HEK293 (cell line): ENCODE data around the gene CNPY1.

Experiments used
- CTCF ChIA-PET: fragments of 350-600 bp; formaldehyde crosslinking; extraction: SDS; loops from one replicate; lab custom pipeline; 2021; ENCODE audit warnings: antibody characterized with exemption; lab: Yijun Ruan, JAX
- POLR2A ChIA-PET: fragments of 300-600 bp; formaldehyde crosslinking; extraction: SDS; loops from one replicate; lab custom pipeline; 2020; ENCODE audit warnings: antibody characterized with exemption, inconsistent platforms; lab: Yijun Ruan, JAX
- H3K27ac ChIP-seq: fragments of 200-500 bp; sonication (Bioruptor generic); 2 replicates; pipeline ENCODE4 v1.5.1; 2014; ENCODE audit warnings: low read depth, low read length, control low read depth, inconsistent platforms; ENCODE audit errors: extremely low read depth
- H3K36me3 ChIP-seq, 2 experiments: fragments of 200-500 bp in 1 of 2; sonication (Bioruptor generic) in 1 of 2; 1 replicate in 1 of 2; 2 replicates in 1 of 2; pipeline ENCODE4 v1.5.1; 2014 to 2017; ENCODE audit warnings: inconsistent platforms in 2 of 2, low read length in 2 of 2; ENCODE audit not compliant: control insufficient read depth in 2 of 2, insufficient read depth in 1 of 2
- H3K4me1 ChIP-seq: fragments of 200-500 bp; sonication (Bioruptor generic); 2 replicates; pipeline ENCODE4 v1.5.1; 2014; ENCODE audit warnings: mild to moderate bottlenecking, low read length, inconsistent platforms; ENCODE audit not compliant: control insufficient read depth, insufficient read depth
- H3K4me3 ChIP-seq: 2 replicates; pipeline ENCODE4 v1.5.1; 2011; ENCODE audit warnings: low read depth, mild to moderate bottlenecking, control low read depth, low read length, moderate library complexity
- H3K9me3 ChIP-seq: fragments of 200-500 bp; sonication (Bioruptor generic); 2 replicates; pipeline ENCODE4 v1.5.1; 2014; ENCODE audit warnings: low read depth, low read length, inconsistent platforms; ENCODE audit not compliant: control insufficient read depth, insufficient read depth
- BCL11A ChIP-seq: fragments of 450-650 bp; formaldehyde crosslinking; IDR thresholded peaks from 2 replicates; pipeline ENCODE4 v1.5.1; 2016; ENCODE audit warnings: low read depth, missing biosample characterization, missing genetic modification characterization
- GLIS1 ChIP-seq: fragments of 450-650 bp; formaldehyde crosslinking; IDR thresholded peaks from 2 replicates; pipeline ENCODE4 v1.5.1; 2016; ENCODE audit warnings: missing biosample characterization, missing genetic modification characterization
- HOXC10 ChIP-seq: sonication (generic); formaldehyde crosslinking; IDR thresholded peaks from 2 replicates; pipeline ENCODE4 v1.8.1; 2023; ENCODE audit warnings: mild to moderate bottlenecking, missing genetic modification reagents
- MYNN ChIP-seq: fragments of 450-650 bp; formaldehyde crosslinking; IDR thresholded peaks from 2 replicates; pipeline ENCODE4 v1.5.1; 2016; ENCODE audit warnings: missing biosample characterization, missing genetic modification characterization, borderline replicate concordance
- PATZ1 ChIP-seq: fragments of 450-650 bp; formaldehyde crosslinking; IDR thresholded peaks from 2 replicates; pipeline ENCODE4 v1.5.1; 2016; ENCODE audit warnings: missing biosample characterization, missing genetic modification characterization
- PRDM10 ChIP-seq: fragments of 450-650 bp; formaldehyde crosslinking; IDR thresholded peaks from 2 replicates; pipeline ENCODE4 v1.5.1; 2016; ENCODE audit warnings: missing biosample characterization, missing genetic modification characterization
- RBAK ChIP-seq: fragments of 450-650 bp; formaldehyde crosslinking; IDR thresholded peaks from 2 replicates; pipeline ENCODE4 v1.5.1; 2016; ENCODE audit warnings: missing biosample characterization, missing genetic modification characterization
- SP2 ChIP-seq: fragments of 450-650 bp; formaldehyde crosslinking; IDR thresholded peaks from 2 replicates; pipeline ENCODE4 v1.5.1; 2016; ENCODE audit warnings: missing biosample characterization, missing genetic modification characterization
- TSHZ1 ChIP-seq: fragments of 450-650 bp; formaldehyde crosslinking; IDR thresholded peaks from 2 replicates; pipeline ENCODE4 v1.5.1; 2016; ENCODE audit warnings: missing biosample characterization, missing genetic modification characterization, borderline replicate concordance
- ZBTB20 ChIP-seq: fragments of 450-650 bp; formaldehyde crosslinking; IDR thresholded peaks from 2 replicates; pipeline ENCODE4 v1.5.1; 2016; ENCODE audit warnings: missing biosample characterization, missing genetic modification characterization
- ZBTB21 ChIP-seq: fragments of 450-650 bp; formaldehyde crosslinking; IDR thresholded peaks from 2 replicates; pipeline ENCODE4 v1.5.1; 2017; ENCODE audit warnings: missing biosample characterization, missing genetic modification characterization
- ZBTB26 ChIP-seq: fragments of 450-650 bp; formaldehyde crosslinking; optimal IDR thresholded peaks from 2 replicates; pipeline ENCODE3; 2016; ENCODE audit warnings: missing biosample characterization, mild to moderate bottlenecking, missing genetic modification characterization
- ZBTB48 ChIP-seq: fragments of 450-650 bp; formaldehyde crosslinking; IDR thresholded peaks from 2 replicates; pipeline ENCODE4 v1.5.1; 2016; ENCODE audit warnings: missing biosample characterization, missing genetic modification characterization
- ZFP3 ChIP-seq: fragments of 450-650 bp; formaldehyde crosslinking; IDR thresholded peaks from 2 replicates; pipeline ENCODE4 v1.5.1; 2016; ENCODE audit warnings: low read depth, missing biosample characterization, missing genetic modification characterization
- ZIC2 ChIP-seq: fragments of 450-650 bp; formaldehyde crosslinking; IDR thresholded peaks from 2 replicates; pipeline ENCODE4 v1.5.1; 2016; ENCODE audit warnings: missing biosample characterization, missing genetic modification characterization
- ZNF121 ChIP-seq: fragments of 450-650 bp; formaldehyde crosslinking; IDR thresholded peaks from 2 replicates; pipeline ENCODE4 v1.5.1; 2016; ENCODE audit warnings: missing biosample characterization, missing genetic modification characterization
- ZNF157 ChIP-seq: fragments of 450-650 bp; formaldehyde crosslinking; IDR thresholded peaks from 2 replicates; pipeline ENCODE4 v1.5.1; 2016; ENCODE audit warnings: missing biosample characterization, missing genetic modification characterization
- ZNF266 ChIP-seq: fragments of 450-650 bp; formaldehyde crosslinking; IDR thresholded peaks from 2 replicates; pipeline ENCODE4 v1.5.1; 2016; ENCODE audit warnings: missing biosample characterization, missing genetic modification characterization, low read depth
- ZNF324 ChIP-seq: fragments of 450-650 bp; formaldehyde crosslinking; IDR thresholded peaks from 2 replicates; pipeline ENCODE4 v1.5.1; 2016; ENCODE audit warnings: missing biosample characterization, missing genetic modification characterization
- ZNF423 ChIP-seq: fragments of 450-650 bp; formaldehyde crosslinking; IDR thresholded peaks from 2 replicates; pipeline ENCODE4 v1.5.1; 2016; ENCODE audit warnings: missing biosample characterization, missing genetic modification characterization
- ZNF521 ChIP-seq: fragments of 450-650 bp; formaldehyde crosslinking; IDR thresholded peaks from 2 replicates; pipeline ENCODE4 v1.5.1; 2017; ENCODE audit warnings: missing biosample characterization, mild to moderate bottlenecking, missing genetic modification characterization
- ZNF529 ChIP-seq: fragments of 450-650 bp; formaldehyde crosslinking; IDR thresholded peaks from 2 replicates; pipeline ENCODE4 v1.5.1; 2017; ENCODE audit warnings: missing genetic modification characterization, missing biosample characterization; ENCODE audit not compliant: insufficient replicate concordance
- ZNF660 ChIP-seq: fragments of 450-650 bp; IDR thresholded peaks from 2 replicates; pipeline ENCODE4 v1.5.1; 2018; ENCODE audit warnings: missing biosample characterization, mild to moderate bottlenecking, missing genetic modification characterization
- ZNF777 ChIP-seq: fragments of 450-650 bp; formaldehyde crosslinking; IDR thresholded peaks from 2 replicates; pipeline ENCODE4 v1.5.1; 2017; ENCODE audit warnings: missing biosample characterization, missing genetic modification characterization, borderline replicate concordance
- ZSCAN30 ChIP-seq: fragments of 450-650 bp; IDR thresholded peaks from 2 replicates; pipeline ENCODE4 v1.5.1; 2018; ENCODE audit warnings: missing biosample characterization, mild to moderate bottlenecking, missing genetic modification characterization, moderate library complexity

The CNPY1 gene

GRCh38 chr7:155517452-155517851 is 28.9 kb downstream of the CNPY1 start (continued):
- TF ChIP-seq PRDM10 (tag by site-specific recombination) (no peak), ZNF121 (no peak), MYNN (tag by site-specific recombination) (no peak), ZNF324 (tag by site-specific recombination) (no peak)

- H3K4me3 ChIP-seq: no peak overlapping the region
- no peaks in the 10 kb centered on the region for H3K36me3 ChIP-seq
- CTCF ChIA-PET: no interaction called here
- H3K4me1 ChIP-seq: no peaks in the 10 kb centered on the region
- H3K9me3 ChIP-seq: no peaks in the 10 kb centered on the region
- no peak for TF ChIP-seq ZBTB26 (tag by site-specific recombination)
- no peak for TF ChIP-seq BCL11A
- 0 out of 2 replicates have a peak, but pooled peaks have one; percentile 15 for TF ChIP-seq ZIC2 (tag by site-specific recombination)
- TF ChIP-seq ZNF777 (tag by site-specific recombination): no peak
- no peak for TF ChIP-seq ZNF660 (tag by site-specific recombination)
- TF ChIP-seq ZNF266 (tag by site-specific recombination): no peak
- POLR2A ChIA-PET: no interaction called here
- no peak overlapping the region for H3K27ac ChIP-seq
Observed at GRCh38 chr7:155516466-155516865, 29.9 kb downstream of the CNPY1 start.

GRCh38 chr7:155515318-155515717 is 31.0 kb downstream of the CNPY1 start:
- no peaks in the 10 kb centered on the region for H3K9me3 ChIP-seq
- POLR2A ChIA-PET: no interaction called here
- CTCF ChIA-PET: interaction anchor here (0.7 kb wide), 1 partner anchor 102 kb away, joined by 3 read pairs; no protein-coding TSS in a partner anchor
- H3K36me3 ChIP-seq: no peaks in the 10 kb centered on the region
- no peak overlapping the region for H3K27ac ChIP-seq
- 0 out of 2 replicates have a peak, but pooled peaks cover 2% of the 10 kb centered on the region for H3K4me1 ChIP-seq
- no peak overlapping the region for H3K4me3 ChIP-seq
- TF ChIP-seq ZBTB48 (tag by site-specific recombination) (no peak), HOXC10 (CRISPR knock-in tag) (no peak), GLIS1 (tag by site-specific recombination) (no peak), ZNF423 (tag by site-specific recombination) (no peak), TSHZ1 (tag by site-specific recombination) (no peak), PATZ1 (tag by site-specific recombination) (no peak), ZBTB21 (tag by site-specific recombination) (no peak), ZNF521 (no peak), RBAK (tag by site-specific recombination) (no peak), ZBTB20 (no peak), ZNF529 (tag by site-specific recombination) (no peak), ZNF157 (tag by site-specific recombination) (no peak), SP2 (tag by site-specific recombination) (no peak), ZFP3 (no peak), ZSCAN30 (tag by site-specific recombination) (no peak)
